Dedifferentiated amniotic fluid mesenchymal stem cell (primary cell): Measurements from ENCODE around the gene SMPD3.

Experiments used
- DNase-seq: peaks from one replicate; pipeline ENCODE4 v3.0.0-alpha.2; 2016; ENCODE audit errors: extremely low spot score

SMPD3 gene

DNA sequence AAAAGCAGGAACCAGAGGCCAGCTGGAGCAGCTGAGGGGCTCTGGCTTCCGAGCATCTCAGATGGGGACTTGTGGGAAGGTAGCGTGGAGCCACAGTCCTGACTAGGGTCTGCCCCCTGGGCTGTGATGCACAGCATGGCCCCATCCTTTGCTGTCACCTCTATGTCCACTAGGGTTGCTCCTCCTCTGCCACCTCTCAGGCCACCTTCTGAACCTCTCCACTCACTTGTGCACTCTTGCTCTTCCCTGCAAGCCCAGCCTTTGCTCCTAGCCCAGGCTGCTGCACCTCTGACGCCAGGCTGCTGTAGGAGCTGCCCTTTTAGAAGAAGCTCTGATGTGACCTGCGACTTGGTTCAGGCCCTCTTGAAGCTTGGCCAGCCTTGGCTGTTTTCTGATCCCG lies 24.3 kb upstream of the SMPD3 start:
- DNase-seq: no peak

DNA sequence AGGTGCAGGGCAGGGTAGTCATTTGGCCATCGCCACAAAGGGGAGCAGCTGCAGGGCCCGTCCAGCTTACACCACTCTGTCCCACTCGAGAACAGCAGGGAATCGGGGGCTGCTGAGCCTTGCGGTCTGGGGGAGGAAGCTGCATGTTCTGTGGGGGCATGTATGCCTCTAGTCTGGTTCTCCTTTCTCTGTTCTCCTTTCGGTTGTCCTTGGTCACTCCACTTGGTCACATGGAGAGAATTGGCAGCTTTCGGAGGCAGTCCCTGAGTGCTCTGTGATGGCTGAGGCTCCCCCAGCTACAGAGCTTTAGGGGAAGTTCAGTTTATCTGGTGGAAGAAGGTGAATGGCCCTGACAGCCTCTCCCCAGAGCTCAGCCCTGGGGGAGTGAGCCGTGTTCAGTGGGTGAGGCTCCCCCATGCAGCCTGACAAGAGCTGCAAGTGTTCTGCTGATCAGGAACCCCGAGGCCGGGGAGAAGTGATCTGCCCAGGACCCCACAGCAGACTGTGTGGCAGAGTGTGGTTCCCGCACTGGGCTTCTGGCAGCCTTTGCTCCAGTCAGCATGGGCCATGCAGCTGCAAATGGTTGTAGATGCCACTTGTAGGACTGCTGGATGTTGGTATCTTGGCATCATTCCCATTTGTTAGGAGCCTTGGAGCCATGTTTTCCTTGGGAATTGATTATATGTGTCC lies 22.3 kb upstream of the SMPD3 start:
- DNase-seq: no peak

DNA sequence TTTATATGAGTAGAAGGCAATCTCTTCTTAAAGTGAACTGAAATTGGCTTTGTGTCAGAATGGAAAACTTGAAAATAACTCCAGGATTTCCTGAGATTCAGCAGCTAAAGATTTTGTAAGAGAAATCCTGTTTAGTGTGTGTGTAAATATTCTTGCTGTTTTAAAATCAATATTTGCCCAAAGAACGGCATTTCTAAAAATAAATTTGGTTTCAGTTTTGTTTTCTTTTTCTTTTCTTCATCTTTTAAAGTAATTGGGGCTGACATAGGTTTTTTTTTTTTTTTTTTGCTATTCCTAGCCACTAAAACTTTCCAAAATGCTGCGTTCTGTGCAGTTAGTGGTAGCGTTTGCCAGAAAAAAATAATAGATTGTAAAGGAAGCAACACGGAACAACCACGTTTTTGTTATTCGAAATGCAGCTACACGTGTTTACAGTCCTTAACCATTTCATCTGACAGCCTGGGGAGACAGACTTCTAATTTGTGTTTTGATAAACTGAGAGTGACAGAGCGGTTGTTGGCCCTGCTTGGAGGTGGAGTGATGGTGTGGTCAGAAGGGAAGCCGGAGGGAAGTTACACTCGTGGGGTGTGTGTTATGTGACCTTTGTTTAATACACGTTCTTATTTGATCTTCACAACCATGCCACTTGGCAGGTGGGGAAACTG lies 21.6 kb upstream of the SMPD3 start:
- DNase-seq: no peak

DNA sequence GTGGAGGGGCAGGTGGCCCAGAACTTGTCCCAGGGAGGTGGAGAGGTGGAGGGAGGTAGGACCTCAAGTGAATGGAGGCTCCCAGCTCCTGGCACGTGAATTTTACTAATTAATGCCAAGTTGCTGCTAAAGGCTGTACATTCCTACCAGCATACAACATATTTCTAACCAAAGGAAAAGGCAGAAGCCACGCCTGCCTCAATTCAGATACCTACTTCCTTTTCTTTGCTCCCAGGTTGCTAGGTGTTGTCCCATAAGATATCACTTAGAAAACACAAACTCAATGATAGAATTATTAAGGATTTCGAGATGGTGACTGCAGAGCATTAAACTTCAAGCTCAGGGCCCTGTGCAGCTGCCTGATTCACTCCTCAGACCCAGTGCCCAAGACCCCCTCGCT lies 20.5 kb upstream of the SMPD3 start:
- no peak for DNase-seq

GRCh38 chr16:68466174-68466573 lies 17.9 kb upstream of the SMPD3 start:
- DNase-seq: no peak

GRCh38 chr16:68463904-68464303 lies 15.6 kb upstream of the SMPD3 start:
- DNase-seq: no peak

DNA sequence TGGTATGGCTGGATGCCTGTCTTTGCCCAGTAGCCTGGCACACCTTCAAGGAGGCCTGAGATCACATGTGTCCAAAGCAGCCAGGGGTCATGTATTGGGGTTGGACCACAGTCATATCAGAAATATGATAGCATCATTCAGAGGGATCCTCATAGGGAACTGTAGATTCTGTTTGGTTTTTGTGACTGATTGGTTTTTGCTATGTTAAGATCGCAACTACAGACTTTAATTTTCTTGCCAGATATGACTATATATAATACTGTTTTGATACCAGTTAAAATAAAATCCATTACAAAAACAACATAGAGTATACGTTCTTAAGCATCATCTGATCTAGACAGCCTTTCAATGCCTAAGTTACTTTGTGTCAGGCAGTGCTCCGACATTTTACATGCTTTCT lies 11.8 kb upstream of the SMPD3 start:
- no peak for DNase-seq

DNA sequence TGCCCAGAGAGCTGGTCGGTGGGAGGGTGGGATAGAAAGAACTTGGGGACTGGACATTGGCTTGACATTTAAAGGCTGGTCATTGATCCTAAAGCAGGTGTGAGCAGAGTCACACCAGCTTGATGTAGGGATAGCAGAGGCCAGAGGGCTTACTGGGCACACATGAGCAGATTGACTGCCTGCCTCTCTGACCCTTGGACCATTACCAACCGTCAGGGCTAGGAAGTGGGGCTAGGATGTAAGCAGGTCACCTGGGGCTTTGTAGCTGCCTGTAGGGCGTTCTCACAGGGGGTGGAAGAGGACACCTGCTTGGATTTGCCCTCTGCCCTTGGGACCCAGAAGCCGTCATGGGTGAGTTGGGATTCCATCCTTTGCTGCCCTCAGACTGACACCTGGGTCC lies 11.1 kb upstream of the SMPD3 start:
- no peak for DNase-seq

- no peak for DNase-seq
These were observed 10.2 kb upstream of the SMPD3 start for GRCh38 chr16:68458551-68458950.

DNA sequence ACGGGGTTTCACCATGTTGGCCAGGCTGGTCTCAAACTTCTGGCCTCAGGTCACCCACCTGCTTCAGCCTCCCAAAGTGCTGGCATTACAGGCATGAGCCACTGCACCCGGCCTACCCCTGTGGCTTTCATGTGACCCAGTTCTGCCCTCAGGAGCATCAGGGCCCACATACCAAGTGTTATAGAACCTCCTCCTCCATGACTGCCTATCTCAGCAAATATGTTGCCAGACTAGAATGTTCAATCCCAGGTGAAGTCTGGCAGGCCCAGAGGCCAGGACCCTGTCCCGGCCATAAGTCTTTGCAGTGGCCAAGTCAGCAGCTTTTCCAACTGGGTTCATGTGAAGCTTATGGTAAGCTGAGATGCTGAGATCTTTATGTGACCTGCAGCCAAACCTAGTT lies 9.8 kb upstream of the SMPD3 start:
- DNase-seq: no peak

DNA sequence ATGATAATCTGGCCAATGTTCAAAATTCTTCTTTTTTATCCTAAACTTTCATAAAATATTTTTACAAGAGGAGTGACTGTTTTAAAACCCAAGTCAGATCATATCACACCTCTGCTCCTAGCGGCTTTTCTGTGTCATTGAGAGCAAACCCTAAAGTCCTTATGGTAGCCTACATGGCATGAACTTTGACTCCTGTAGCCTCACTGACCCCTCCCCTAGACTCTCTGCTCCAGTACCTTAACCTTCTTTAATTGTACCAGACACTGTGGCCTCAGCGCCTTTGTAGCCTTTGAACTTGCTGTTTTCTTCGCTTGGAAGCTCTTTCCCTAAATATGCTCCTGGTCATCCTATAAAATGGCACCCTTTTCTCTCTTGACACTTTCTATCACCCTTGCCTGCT lies 7.3 kb upstream of the SMPD3 start:
- DNase-seq: no peak

DNA sequence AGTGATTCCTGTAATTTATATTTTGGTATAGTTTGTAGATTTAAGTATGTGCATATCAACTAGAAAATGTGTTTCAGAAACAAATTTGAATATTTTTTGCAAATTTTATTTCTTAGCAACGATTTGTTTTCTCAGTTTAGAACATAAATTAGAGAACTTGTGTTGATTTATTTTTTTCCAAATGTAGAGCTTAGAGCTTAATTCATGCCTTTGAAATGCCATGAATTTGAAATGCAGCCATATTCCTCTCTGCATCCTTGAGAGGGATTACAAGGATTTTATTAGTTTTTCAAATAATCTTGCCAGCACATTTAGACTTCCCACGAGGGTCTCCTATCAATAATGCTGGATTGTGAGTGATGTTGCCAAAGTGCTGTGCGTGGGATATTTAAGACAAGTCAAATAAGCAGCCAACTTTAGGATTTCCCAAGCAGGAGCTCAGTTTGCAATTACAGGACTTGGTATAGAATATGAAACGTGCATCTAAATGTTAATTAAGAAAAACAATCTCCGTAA lies 6.7 kb upstream of the SMPD3 start:
- DNase-seq: no peak

- no peak for DNase-seq
These were observed 5.5 kb upstream of the SMPD3 start for GRCh38 chr16:68453816-68454215.

- no peak for DNase-seq
These were observed 3.9 kb upstream of the SMPD3 start for GRCh38 chr16:68452176-68452575.

DNA sequence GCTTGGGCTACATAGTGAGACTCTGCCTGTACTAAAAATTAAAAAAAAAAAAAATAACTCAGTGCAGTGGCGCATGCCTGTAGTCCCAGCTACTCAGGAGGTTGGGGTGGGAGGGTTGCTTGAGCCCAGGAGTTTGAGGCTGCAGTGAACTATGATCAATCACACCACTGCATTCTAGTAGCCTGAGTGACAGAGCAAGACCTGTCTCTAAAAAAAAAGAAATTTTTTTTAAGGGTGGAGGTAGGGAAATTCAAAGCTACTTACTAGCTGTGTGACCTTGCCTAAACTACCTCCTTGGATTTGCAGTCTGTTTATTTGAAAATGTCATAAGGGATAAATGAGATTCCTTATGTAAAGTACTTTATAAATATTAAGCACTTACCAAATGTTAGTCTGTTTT lies 3.4 kb upstream of the SMPD3 start:
- DNase-seq: no peak

GRCh38 chr16:68450741-68451255 lies 2.5 kb upstream of the SMPD3 start:
- DNase-seq: no peak

DNA sequence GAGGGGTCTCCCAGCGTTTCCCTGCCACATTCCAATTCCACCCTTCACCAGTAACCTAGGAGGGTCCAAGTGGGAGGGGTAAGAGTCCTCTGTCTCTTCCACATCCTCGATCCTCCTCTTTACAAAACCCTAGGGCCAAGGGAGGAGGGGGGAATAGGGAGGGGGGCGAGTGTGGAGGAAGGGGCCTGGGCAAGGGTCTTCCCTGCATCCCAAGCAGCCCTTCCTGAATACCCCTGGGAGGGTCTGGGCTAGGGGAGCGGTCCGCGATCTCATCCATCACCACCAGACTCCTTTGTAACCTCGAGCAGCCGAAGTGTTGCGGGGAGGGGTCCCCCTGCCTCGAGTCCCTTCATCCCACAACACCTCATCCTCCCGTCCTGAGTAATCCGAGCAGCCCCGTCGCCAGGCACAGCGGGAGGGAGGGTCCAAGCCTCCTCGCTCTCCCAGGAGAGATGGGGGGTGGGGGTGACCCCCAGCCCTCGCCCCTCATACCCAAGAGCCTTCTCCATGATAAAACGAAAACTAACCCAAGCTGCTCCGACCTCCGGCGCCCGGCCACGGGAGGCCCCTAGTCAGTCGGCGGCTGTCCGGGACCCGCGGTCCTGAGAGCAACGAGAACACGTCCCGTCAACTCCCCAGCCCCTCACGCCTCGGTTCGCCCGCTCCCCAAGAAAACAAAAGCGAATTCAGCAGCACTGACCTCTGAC lies 502 bp downstream of the SMPD3 start:
- DNase-seq: no peak

DNA sequence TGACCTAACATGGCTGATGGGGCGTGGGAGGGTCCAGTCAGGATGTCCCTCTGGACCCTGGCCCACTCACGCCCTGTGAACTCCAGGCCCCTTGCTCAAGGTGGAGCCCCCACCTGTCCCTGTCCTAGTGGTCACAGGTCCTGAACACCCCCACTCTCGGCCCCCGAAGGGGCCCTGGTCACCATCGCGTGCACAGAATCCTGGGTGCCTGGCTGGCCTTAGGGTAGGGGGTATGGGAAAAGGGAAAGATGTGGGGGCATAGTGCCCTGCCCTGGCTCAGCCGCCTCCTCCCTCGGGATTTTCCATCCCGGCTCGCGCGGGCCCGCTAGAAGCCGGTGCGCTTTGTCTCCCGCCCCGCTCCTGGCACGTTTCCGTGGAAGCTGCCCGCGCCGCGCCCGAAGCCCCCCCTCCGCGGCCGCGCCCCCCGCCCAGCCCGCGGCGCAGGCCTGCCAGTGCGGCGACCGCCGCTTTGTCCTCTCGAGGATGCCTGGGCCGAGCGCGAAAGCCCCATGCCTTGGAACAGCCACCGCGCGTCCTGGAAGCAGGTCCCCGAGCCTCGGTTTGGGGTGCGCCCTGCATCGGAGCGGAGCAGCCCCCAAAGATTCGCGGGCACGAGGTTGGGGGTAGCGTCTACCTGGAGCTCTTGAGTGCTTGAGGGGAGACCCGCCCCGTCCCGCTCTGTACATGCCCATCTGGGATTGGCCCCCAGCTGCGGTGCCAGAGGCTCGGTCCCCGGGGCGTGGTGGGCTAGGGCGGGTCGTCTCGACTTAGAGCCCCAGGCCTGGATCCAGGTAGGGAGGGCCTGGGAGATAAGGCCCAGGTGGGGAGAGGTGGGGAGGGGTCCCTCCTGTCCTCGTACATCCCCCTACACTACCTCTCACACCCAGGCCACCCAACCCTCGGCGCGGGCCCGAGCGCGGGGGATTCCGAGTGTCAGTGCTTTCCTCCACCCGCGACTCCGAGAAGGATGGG lies 1.3 kb downstream of the SMPD3 start:
- DNase-seq: no peak

DNA sequence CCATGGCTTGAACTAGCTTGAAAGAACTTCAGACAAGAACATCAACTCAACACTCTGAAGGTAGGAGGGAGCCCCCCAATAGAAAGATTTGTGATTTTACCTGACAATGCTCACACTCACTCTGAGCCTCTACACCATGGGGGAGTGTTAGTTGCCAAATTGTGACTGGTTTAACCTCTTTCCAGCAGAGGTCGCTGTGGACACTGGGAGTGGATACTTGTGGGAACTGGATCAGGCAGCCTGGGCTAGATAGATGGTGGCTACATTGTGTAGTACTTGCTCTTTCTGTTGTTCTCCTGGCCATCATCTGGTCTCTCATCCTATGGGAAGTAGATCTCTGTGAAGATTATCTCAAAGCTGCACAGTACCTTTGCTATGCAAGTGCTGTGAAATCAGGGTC lies 2.9 kb downstream of the SMPD3 start:
- no peak for DNase-seq

GRCh38 chr16:68444056-68444657 lies 4.2 kb downstream of the SMPD3 start:
- no peak for DNase-seq

- no peak for DNase-seq
These were observed 11.7 kb downstream of the SMPD3 start for GRCh38 chr16:68436581-68436980.
